Adrenal gland (tissue), 5 donors: Measurements from ENCODE around the gene MINDY4.

Source experiments
- POLR2A ChIP-seq, 2 donors: fragments of 450-650 bp; IDR thresholded peaks; one replicate each; pipeline ENCODE4 v1.6.1; 2017; ENCODE audit warnings: antibody characterized with exemption in 2 of 2, mild to moderate bottlenecking in 2 of 2, moderate library complexity in 1 of 2
- TF ChIP-seq, protein P1 (sequence below), 6 experiments: fragments of 450-650 bp in 4 of 6; fragments of 200-600 bp in 2 of 6; sonication (generic) in 1 of 6; IDR thresholded peaks; 1 replicate in 5 of 6; 2 replicates in 1 of 6; pipeline versions ENCODE4 v1.5.1 to v1.8.0; 2016 to 2021; ENCODE audit warnings: antibody characterized with exemption in 6 of 6, mild to moderate bottlenecking in 2 of 6, moderate library complexity in 1 of 6
- donor health status: DM: no; HTN: no; CAD: no.

GRCh38 chr7:30765408-30765807 lies 5.8 kb upstream of the MINDY4 start:
- TF ChIP-seq, protein P1, sequence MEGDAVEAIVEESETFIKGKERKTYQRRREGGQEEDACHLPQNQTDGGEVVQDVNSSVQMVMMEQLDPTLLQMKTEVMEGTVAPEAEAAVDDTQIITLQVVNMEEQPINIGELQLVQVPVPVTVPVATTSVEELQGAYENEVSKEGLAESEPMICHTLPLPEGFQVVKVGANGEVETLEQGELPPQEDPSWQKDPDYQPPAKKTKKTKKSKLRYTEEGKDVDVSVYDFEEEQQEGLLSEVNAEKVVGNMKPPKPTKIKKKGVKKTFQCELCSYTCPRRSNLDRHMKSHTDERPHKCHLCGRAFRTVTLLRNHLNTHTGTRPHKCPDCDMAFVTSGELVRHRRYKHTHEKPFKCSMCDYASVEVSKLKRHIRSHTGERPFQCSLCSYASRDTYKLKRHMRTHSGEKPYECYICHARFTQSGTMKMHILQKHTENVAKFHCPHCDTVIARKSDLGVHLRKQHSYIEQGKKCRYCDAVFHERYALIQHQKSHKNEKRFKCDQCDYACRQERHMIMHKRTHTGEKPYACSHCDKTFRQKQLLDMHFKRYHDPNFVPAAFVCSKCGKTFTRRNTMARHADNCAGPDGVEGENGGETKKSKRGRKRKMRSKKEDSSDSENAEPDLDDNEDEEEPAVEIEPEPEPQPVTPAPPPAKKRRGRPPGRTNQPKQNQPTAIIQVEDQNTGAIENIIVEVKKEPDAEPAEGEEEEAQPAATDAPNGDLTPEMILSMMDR (IDR thresholded peaks at IDR 0.05), result no peak
- no peak for TF ChIP-seq POLR2A (IDR thresholded peaks at IDR 0.05)
